Body of pancreas (tissue), 4 donors: ENCODE data around the gene ASS1. TPM values are rescaled to one million over a fixed set of nuclear protein-coding genes. Genes with fewer than 3 reads are reported as not detected.

Source experiments
- ATAC-seq: fragments of 150-250 bp; one replicate; pipeline ENCODE4 v1.9.1; 2016
- DNase-seq, 4 donors: peaks; one replicate each; pipeline ENCODE4 v3.0.0-alpha.2; 2019
- H3K27ac ChIP-seq, 4 donors: fragments of 200-600 bp; sonication (generic); 1 replicate in 3 of 4; 2 replicates in 1 of 4; pipeline versions ENCODE4 v1.5.1 to v1.6.1; 2016 to 2019; ENCODE audit warnings: mild to moderate bottlenecking in 1 of 4, mixed read lengths in 1 of 4, moderate library complexity in 1 of 4
- H3K27me3 ChIP-seq, 2 donors: fragments of 200-600 bp; sonication (generic); one replicate each; pipeline ENCODE4 v1.6.0; 2016; ENCODE audit warnings: mild to moderate bottlenecking in 1 of 2
- H3K36me3 ChIP-seq, 2 donors: fragments of 200-600 bp; sonication (generic); replicated peaks in 1 of 2; 2 replicates each; pipeline ENCODE4 v1.5.1; 2016; ENCODE audit warnings: low read depth in 2 of 2; ENCODE audit not compliant: insufficient read depth in 1 of 2
- H3K4me1 ChIP-seq: fragments of 200-600 bp; sonication (generic); one replicate; pipeline ENCODE4 v1.6.0; 2016
- H3K4me3 ChIP-seq, 2 donors: fragments of 200-600 bp; sonication (generic); 1 replicate in 1 of 2; 2 replicates in 1 of 2; pipeline ENCODE4 v1.5.1; 2016 to 2019
- H3K9me3 ChIP-seq, 3 donors: fragments of 200-600 bp; sonication (generic); 1 replicate in 2 of 3; 2 replicates in 1 of 3; pipeline ENCODE4 v1.5.1; 2016
- POLR2A ChIP-seq, 3 donors: fragments of 450-650 bp; IDR thresholded peaks; one replicate each; pipeline ENCODE4 v1.6.1; 2016; ENCODE audit warnings: antibody characterized with exemption in 3 of 3, mild to moderate bottlenecking in 2 of 3
- WGBS, 2 donors: methylation state at CpG; one replicate each; pipeline ENCODE4 v1.1.5; 2017; 5-methylcytosine and 5-hydroxymethylcytosine counted together
- intact Hi-C: fragments of 100-400 bp; cut with DNase I; formaldehyde crosslinking; loops from one replicate; pipeline ENCODE4 v1.15.1; 2023
- total RNA-seq, 2 donors: library from RNA; depleted of rRNA; stranded (reverse); fragments of >200 nt; gene quantifications; one replicate each; pipeline ENCODE4 v1.1.0, GENCODE V29; 2016
- TF ChIP-seq, protein P1 (sequence below), 7 experiments: fragments of 450-650 bp in 4 of 7; fragments of 200-600 bp in 3 of 7; sonication (generic) in 3 of 7; IDR thresholded peaks; one replicate each; pipeline ENCODE4 v1.5.1; 2016 to 2019; ENCODE audit warnings: antibody characterized with exemption in 7 of 7

ASS1 gene
- total RNA-seq, 2 donors from 2014 or later, result 31.6 to 120 TPM

DNA sequence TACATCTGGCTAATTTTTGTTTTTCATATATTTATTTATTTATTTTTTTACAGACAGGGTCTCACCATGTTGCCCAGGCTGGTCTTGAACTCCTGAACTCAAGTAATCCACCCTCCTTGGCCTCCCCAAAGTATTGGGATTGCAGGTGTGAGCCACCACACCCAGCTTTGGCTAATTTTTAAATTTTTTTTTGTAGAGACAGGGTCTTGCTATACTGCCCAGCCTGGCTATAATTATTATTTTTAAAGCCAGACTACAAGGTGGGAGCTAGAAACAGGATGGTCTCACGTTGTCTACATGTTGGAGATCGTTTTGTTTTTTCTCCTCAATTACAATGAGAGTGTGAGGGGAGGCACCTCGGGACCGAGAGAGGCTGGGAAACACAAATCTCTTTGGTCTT, 23.8 kb downstream of the ASS1 start:
- Histone ChIP-seq H3K9me3 (no peaks in the 10 kb centered on the region), H3K27me3 (no peaks in the 10 kb centered on the region), H3K4me3 (no peak overlapping the region), H3K4me1 (no peaks in the 10 kb centered on the region), H3K36me3 (no peaks in the 10 kb centered on the region), H3K27ac (no peak overlapping the region)
- WGBS, 2 donors, result 70 to 72% methylated on average over 4 of the region's 4 CpGs
- DNase-seq (no peak), ATAC-seq (no peak)
- TF ChIP-seq, protein P1, sequence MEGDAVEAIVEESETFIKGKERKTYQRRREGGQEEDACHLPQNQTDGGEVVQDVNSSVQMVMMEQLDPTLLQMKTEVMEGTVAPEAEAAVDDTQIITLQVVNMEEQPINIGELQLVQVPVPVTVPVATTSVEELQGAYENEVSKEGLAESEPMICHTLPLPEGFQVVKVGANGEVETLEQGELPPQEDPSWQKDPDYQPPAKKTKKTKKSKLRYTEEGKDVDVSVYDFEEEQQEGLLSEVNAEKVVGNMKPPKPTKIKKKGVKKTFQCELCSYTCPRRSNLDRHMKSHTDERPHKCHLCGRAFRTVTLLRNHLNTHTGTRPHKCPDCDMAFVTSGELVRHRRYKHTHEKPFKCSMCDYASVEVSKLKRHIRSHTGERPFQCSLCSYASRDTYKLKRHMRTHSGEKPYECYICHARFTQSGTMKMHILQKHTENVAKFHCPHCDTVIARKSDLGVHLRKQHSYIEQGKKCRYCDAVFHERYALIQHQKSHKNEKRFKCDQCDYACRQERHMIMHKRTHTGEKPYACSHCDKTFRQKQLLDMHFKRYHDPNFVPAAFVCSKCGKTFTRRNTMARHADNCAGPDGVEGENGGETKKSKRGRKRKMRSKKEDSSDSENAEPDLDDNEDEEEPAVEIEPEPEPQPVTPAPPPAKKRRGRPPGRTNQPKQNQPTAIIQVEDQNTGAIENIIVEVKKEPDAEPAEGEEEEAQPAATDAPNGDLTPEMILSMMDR (IDR thresholded peaks at IDR 0.05), result no peak
- no peak for TF ChIP-seq POLR2A (IDR thresholded peaks at IDR 0.05)
- intact Hi-C loops, result no loop called here

GRCh38 chr9:130470269-130470668, 25.5 kb downstream of the ASS1 start:
- no peak overlapping the region for H3K4me3 ChIP-seq
- intact Hi-C loops, result no loop called here
- TF ChIP-seq, protein P1 (IDR thresholded peaks at IDR 0.05), result no peak
- TF ChIP-seq POLR2A (IDR thresholded peaks at IDR 0.05), result no peak
- no peaks in the 10 kb centered on the region for H3K36me3 ChIP-seq
- WGBS, 2 donors, result 94% methylated on average over 10 of the region's 10 CpGs; no CpG with 5 or more reads in 1 of the 2 donors
- no peaks in the 10 kb centered on the region for H3K4me1 ChIP-seq
- no peak overlapping the region for H3K27ac ChIP-seq
- no peak for DNase-seq
- no peaks in the 10 kb centered on the region for H3K9me3 ChIP-seq
- H3K27me3 ChIP-seq, result no peaks in the 10 kb centered on the region
- no peak for ATAC-seq

- Histone ChIP-seq H3K4me3 (no peak overlapping the region), H3K4me1 (no peaks in the 10 kb centered on the region), H3K9me3 (no peaks in the 10 kb centered on the region), H3K36me3 (no peaks in the 10 kb centered on the region), H3K27me3 (no peaks in the 10 kb centered on the region), H3K27ac (no peak overlapping the region)
- ATAC-seq (no peak), DNase-seq (no peak)
- intact Hi-C loops, result no loop called here
- TF ChIP-seq, protein P1 (IDR thresholded peaks at IDR 0.05), result no peak
- WGBS, 2 donors, result 85 to 90% methylated on average over 12 of the region's 12 CpGs
Measured at GRCh38 chr9:130470950-130471349, 26.2 kb downstream of the ASS1 start.

DNA sequence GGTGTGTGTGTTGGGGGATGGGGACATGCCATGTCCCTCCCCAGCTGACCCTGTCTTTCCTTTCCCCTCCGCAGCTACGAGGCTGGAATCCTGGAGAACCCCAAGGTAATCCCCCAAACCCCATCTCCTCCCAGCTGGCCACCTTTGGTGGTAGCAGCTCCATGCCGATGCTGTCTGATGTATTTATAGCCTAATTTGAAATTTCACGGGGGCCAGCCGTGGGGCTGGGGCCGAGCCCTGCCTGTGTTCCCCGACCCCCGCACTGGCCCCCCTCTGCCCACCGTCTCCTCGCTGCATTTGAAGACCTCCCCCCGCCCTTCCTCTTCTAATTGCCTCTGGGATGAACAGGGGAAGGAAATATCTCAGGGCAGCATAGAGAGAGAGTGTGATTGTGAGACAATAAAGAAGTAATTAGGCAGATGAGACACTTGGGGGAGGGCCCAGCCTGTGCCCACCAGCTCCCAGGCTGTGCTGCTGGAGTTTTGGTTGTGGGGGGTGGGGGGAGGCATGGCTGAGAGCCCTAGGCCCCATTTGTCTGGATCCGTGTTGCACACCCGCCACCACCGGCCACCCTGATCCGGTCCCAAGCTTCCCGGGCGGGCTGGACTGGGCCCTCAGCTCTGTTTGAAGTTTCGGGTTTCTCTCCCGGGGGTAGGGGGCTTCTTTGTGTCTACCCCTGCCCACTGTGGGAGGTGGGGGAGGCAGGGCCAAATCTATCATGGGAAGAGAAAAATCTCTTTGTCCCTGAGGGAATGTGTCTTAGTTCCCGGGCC, 26.8 kb downstream of the ASS1 start:
- DNase-seq (no peak), ATAC-seq (no peak)
- no peak for TF ChIP-seq POLR2A (IDR thresholded peaks at IDR 0.05)
- TF ChIP-seq, protein P1 (IDR thresholded peaks at IDR 0.05), result no peak
- no peaks in the 10 kb centered on the region for H3K9me3 ChIP-seq
- intact Hi-C loops, result no loop called here
- no peaks in the 10 kb centered on the region for H3K4me1 ChIP-seq
- 69 to 91% methylated on average over 18 to 20 of the region's 20 CpGs for WGBS, 2 donors
- H3K27me3 ChIP-seq, result no peaks in the 10 kb centered on the region
- H3K27ac ChIP-seq, result no peak overlapping the region
- H3K4me3 ChIP-seq, result no peak overlapping the region
- no peaks in the 10 kb centered on the region for H3K36me3 ChIP-seq

GRCh38 chr9:130472184-130472705, 27.5 kb downstream of the ASS1 start:
- ATAC-seq, result no peak
- DNase-seq, result no peak
- H3K36me3 ChIP-seq, result no peaks in the 10 kb centered on the region
- no peak overlapping the region for H3K27ac ChIP-seq
- no peaks in the 10 kb centered on the region for H3K27me3 ChIP-seq
- H3K4me1 ChIP-seq, result no peaks in the 10 kb centered on the region
- TF ChIP-seq POLR2A (IDR thresholded peaks at IDR 0.05), result no peak
- TF ChIP-seq, protein P1 (IDR thresholded peaks at IDR 0.05), result no peak
- no peaks in the 10 kb centered on the region for H3K9me3 ChIP-seq
- no peak overlapping the region for H3K4me3 ChIP-seq
- WGBS, 2 donors, result 82 to 91% methylated on average over 13 to 19 of the region's 19 CpGs
- intact Hi-C loops, result no loop called here
